ENCODE data around the gene CD7. TPM values are rescaled to one million over a fixed set of nuclear protein-coding genes. Genes with fewer than 3 reads are reported as not detected.

The CD7 gene
- total RNA-seq, 1 experiment from 2014 or later, result not detected

DNA sequence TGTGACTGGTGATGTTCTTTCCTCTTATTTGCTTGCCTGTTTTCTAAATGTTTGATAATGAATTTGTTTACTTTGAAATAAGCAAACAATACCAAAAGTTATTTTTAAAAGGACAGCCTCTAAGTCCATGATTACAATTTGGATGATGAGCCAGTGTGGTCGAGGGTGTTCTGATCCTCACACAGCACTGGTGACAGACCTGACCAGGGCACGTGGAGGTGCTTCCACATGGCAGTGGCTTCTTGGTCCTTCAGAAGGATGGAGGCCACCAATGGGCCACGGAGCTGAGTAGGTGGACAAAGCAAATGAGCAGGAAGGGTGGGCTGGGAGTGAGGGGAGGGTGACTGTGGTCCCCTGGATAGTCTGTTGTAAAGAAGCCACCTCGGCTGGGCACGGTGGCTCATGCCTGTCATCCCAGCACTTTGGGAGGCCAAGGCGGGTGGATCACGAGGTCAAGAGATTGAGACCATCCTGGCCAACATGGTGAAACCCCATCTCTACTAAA, 37.4 kb upstream of the CD7 start:
- CTCF ChIA-PET, result no interaction called here
- no TSS peak for BruUV-seq (replicated peaks)
- Mint-ChIP-seq H3K4me3 (ENCODE audit: low read depth, unreplicated experiment) (no peak overlapping the region), H3K27ac (ENCODE audit: unreplicated experiment) (no peak overlapping the region), H3K9me3 (ENCODE audit: low read depth, unreplicated experiment) (no peaks in the 10 kb centered on the region), H3K4me1 (ENCODE audit: low read depth, unreplicated experiment) (peaks cover 9% of the 10 kb centered on the region), H3K27me3 (ENCODE audit: unreplicated experiment) (peaks cover 15% of the 10 kb centered on the region), H3K36me3 (ENCODE audit: insufficient read depth, unreplicated experiment) (no peaks in the 10 kb centered on the region)
- intact Hi-C loops (cut with micrococcal nuclease; ENCODE audit: unreplicated experiment), result loop anchor here (5.0 kb wide), 2 partner anchors 57 to 197 kb away; no protein-coding TSS in a partner anchor
- no peak for TF ChIP-seq CTCF (IDR thresholded peaks at IDR 0.05; ENCODE audit: unreplicated experiment)
- DNase-seq, result no peak

GRCh38 chr17:82353484-82353883, 36.1 kb upstream of the CD7 start:
- BruUV-seq (replicated peaks), result no TSS peak
- CTCF ChIA-PET, result interaction anchor here (0.7 kb wide), 1 partner anchor 57 kb away, joined by 11 read pairs; no protein-coding TSS in a partner anchor
- no peak for TF ChIP-seq CTCF (IDR thresholded peaks at IDR 0.05; ENCODE audit: unreplicated experiment)
- no peak for DNase-seq
- no peaks in the 10 kb centered on the region for H3K9me3 Mint-ChIP-seq (ENCODE audit: low read depth, unreplicated experiment)
- intact Hi-C loops (cut with micrococcal nuclease; ENCODE audit: unreplicated experiment), result loop anchor here (5.0 kb wide), 2 partner anchors 59 to 199 kb away; no protein-coding TSS in a partner anchor
- peaks cover 20% of the 10 kb centered on the region for H3K27me3 Mint-ChIP-seq (ENCODE audit: unreplicated experiment)
- peaks cover 5% of the 10 kb centered on the region for H3K4me1 Mint-ChIP-seq (ENCODE audit: low read depth, unreplicated experiment)
- H3K36me3 Mint-ChIP-seq (ENCODE audit: insufficient read depth, unreplicated experiment), result no peaks in the 10 kb centered on the region
- no peak overlapping the region for H3K27ac Mint-ChIP-seq (ENCODE audit: unreplicated experiment)
- H3K4me3 Mint-ChIP-seq (ENCODE audit: low read depth, unreplicated experiment), result no peak overlapping the region

- intact Hi-C loops (cut with micrococcal nuclease; ENCODE audit: unreplicated experiment), result loop anchor here (5.0 kb wide), 2 partner anchors 60 to 200 kb away; no protein-coding TSS in a partner anchor
- BruUV-seq (replicated peaks), result no TSS peak
- DNase-seq, result peak; percentile 88
- H3K27me3 Mint-ChIP-seq (ENCODE audit: unreplicated experiment), result peaks cover 18% of the 10 kb centered on the region
- no peak overlapping the region for H3K27ac Mint-ChIP-seq (ENCODE audit: unreplicated experiment)
- no peaks in the 10 kb centered on the region for H3K4me1 Mint-ChIP-seq (ENCODE audit: low read depth, unreplicated experiment)
- CTCF ChIA-PET, result interaction anchor here (0.7 kb wide), 1 partner anchor 1822 kb away, joined by 3 read pairs; no protein-coding TSS in a partner anchor
- TF ChIP-seq CTCF (IDR thresholded peaks at IDR 0.05; ENCODE audit: unreplicated experiment), result peak; percentile 94
- H3K9me3 Mint-ChIP-seq (ENCODE audit: low read depth, unreplicated experiment), result no peaks in the 10 kb centered on the region
- no peaks in the 10 kb centered on the region for H3K36me3 Mint-ChIP-seq (ENCODE audit: insufficient read depth, unreplicated experiment)
- H3K4me3 Mint-ChIP-seq (ENCODE audit: low read depth, unreplicated experiment), result no peak overlapping the region
These were observed 34.5 kb upstream of the CD7 start for GRCh38 chr17:82351713-82352488.

DNA sequence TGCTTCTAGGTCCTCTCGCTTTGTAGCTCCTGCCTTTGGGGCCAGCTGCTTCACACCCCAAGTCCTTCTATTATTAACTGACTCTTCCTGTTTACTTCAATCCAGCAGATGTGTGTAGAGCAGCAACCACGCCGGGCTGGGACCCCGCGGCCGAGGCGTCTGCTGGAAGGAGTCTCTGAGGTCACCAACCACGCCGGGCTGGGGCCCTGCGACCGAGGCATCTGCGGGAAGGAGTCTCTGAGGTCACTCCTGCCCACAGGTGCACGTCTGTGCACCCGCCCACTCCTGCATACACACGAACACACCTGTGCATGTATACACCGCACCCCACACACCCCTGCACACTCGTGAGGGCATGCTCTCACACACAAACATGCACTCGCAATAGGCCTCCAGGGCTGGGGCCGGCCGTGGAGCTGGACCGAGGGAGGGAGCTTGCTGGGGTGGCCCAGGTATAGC, 33.9 kb upstream of the CD7 start:
- H3K36me3 Mint-ChIP-seq (ENCODE audit: insufficient read depth, unreplicated experiment), result peaks cover 5% of the 10 kb centered on the region
- peaks cover 6% of the 10 kb centered on the region for H3K4me1 Mint-ChIP-seq (ENCODE audit: low read depth, unreplicated experiment)
- H3K9me3 Mint-ChIP-seq (ENCODE audit: low read depth, unreplicated experiment), result no peaks in the 10 kb centered on the region
- no peak for DNase-seq
- no TSS peak for BruUV-seq (replicated peaks)
- CTCF ChIA-PET, result no interaction called here
- peaks cover 18% of the 10 kb centered on the region for H3K27me3 Mint-ChIP-seq (ENCODE audit: unreplicated experiment)
- TF ChIP-seq CTCF (IDR thresholded peaks at IDR 0.05; ENCODE audit: unreplicated experiment), result no peak
- H3K27ac Mint-ChIP-seq (ENCODE audit: unreplicated experiment), result no peak overlapping the region
- no peak overlapping the region for H3K4me3 Mint-ChIP-seq (ENCODE audit: low read depth, unreplicated experiment)
- intact Hi-C loops (cut with micrococcal nuclease; ENCODE audit: unreplicated experiment), result loop anchor here (5.0 kb wide), 2 partner anchors 61 to 201 kb away; no protein-coding TSS in a partner anchor

Data from Calu3 (cell line).